Astrocyte of the cerebellum (primary cell): ENCODE data around the gene SURF1.

Experiments
- DNase-seq: peaks from one replicate; pipeline ENCODE4 v3.0.0-alpha.2; 2011; ENCODE audit warnings: low read depth
- H3K4me3 ChIP-seq: 2 replicates; pipeline ENCODE4 v1.5.1; 2011; ENCODE audit warnings: mild to moderate bottlenecking, low read depth, low read length, moderate library complexity
- CTCF ChIP-seq: IDR thresholded peaks from 2 replicates; pipeline ENCODE4 v1.5.1; 2012; ENCODE audit warnings: low read length, low read depth, moderate library complexity, mild to moderate bottlenecking; ENCODE audit errors: missing control alignments
- in situ Hi-C: cut with HindIII; loops from 2 replicates; pipeline ENCODE4 v1.10.0; 2017; ENCODE audit warnings: low sequenced_read_pairs

Gene SURF1

DNA sequence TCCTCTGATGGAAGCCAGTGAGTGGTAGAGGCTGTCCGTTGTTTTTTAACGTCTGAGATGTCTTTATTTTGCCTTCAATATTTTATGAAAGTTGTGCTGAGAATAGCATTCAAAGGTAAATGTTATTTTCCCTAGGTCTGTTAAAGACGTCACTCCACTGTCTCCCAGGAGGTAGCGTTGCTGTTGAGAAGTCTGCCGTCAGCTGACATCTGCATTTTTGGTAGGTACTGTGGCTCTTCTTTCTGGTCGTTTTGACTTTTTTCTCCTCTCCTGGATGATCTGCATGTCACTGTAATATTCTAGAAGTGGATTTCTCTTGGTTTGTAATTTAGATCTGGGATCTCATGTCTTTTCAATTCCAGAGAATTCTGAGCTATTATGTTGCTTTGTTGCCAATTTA, 46.7 kb downstream of the SURF1 start:
- DNase-seq = no peak
- in situ Hi-C loops = no loop called here
- no peak for TF ChIP-seq CTCF
- no peak overlapping the region for H3K4me3 ChIP-seq

- no peak overlapping the region for H3K4me3 ChIP-seq
- DNase-seq = no peak
- TF ChIP-seq CTCF = no peak
- in situ Hi-C loops = no loop called here
Measured at GRCh38 chr9:133307301-133307700, 49.0 kb downstream of the SURF1 start.

GRCh38 chr9:133306242-133307204, 49.8 kb downstream of the SURF1 start:
- DNase-seq = no peak
- in situ Hi-C loops = no loop called here
- no peak for TF ChIP-seq CTCF
- H3K4me3 ChIP-seq = no peak overlapping the region

DNA sequence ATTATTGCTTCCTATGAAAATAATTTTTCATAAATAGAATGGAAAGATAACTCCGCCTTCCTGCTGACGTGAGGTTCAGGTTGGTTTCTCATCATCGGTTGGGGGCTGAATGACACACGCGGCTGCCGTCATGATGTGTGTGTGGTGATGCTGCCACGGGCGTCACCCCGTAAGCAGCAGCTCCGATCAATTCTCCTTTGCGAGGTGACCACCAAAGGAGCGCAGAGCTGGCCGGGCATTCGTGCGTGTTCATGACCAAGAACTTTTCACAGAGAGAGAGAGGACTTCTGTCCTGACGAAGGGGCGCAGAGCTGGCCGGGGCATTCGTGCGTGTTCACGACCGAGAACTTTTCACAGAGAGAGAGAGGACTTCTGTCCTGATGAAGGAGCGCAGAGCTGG, 50.6 kb downstream of the SURF1 start:
- DNase-seq = no peak
- in situ Hi-C loops = no loop called here
- TF ChIP-seq CTCF = no peak
- no peak overlapping the region for H3K4me3 ChIP-seq

DNA sequence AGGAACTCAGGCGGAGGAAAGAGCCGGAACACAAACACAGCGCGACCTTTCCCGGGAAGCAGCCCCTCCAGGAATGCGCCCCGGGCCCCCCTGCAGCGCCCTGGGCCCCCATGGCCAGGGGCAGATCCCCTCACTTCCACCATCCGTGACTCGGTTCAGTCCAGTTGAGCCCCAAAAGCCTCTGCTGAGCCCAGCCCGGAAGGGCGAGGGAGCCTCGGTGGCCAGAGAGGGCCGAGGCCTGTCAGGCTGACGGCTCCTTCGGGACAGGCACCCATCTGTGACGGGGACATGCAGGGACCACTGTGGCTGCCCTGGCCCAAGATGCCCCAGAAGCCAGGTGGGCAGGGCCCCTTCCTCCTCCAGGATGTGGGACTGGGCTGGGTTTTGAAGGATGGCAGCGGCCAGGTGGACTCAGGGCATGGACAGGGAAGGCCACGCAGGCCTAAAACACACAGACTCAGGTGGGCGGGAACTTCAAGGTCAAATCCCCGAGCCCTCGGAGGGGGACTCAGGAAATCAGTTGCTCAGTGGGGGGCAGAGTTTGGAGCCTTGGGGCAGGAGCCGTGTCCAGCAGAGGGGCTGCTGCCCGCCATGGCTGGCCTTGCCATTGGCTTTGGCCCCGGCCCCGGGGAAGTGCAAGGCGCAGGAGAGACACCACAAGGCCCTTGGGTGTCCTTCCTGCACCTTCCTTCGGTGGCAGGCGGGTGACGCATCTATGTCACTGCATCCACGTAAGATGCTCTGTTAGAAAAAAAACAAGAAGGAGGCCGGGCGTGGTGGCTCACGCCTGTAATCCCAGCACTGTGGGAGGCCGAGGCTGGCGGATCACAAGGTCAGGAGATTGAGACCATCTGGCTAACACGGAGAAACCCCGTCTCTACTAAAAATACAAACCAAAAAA, 51.6 kb downstream of the SURF1 start:
- no peak for TF ChIP-seq CTCF
- in situ Hi-C loops = no loop called here

DNA sequence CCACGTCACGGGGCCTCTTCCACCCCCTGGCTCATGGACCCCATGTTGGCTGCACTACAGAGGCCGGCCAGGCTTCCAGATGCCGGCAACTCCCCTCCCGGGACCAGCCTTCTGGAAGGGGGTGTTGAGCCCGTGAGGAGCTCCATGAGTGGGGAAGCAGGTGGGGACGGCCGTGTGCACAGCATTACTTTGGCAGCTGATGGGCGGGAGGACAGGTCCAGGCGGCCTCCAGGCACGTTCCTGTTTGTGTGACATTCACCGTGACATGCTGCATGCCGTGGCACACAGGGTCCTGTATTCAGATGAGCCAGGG, 52.2 kb downstream of the SURF1 start:
- H3K4me3 ChIP-seq = no peak overlapping the region
- in situ Hi-C loops = no loop called here
- DNase-seq = no peak
- no peak for TF ChIP-seq CTCF

More for the DNA sequence above, 51.6 kb downstream of the SURF1 start:
- H3K4me3 ChIP-seq = no peak overlapping the region
- no peak for DNase-seq
